Gastrocnemius medialis (tissue), 4 donors: ENCODE measurements around the gene ZBTB18. TPM values are rescaled to one million over a fixed set of nuclear protein-coding genes. Genes with fewer than 3 reads are reported as not detected.

ENCODE experiments used
- ATAC-seq, 2 donors: fragments of 150-250 bp; one replicate each; pipeline ENCODE4 v1.9.1; 2016
- DNase-seq, 2 donors: peaks; one replicate each; pipeline ENCODE4 v3.0.0-alpha.2; 2019
- H3K27ac ChIP-seq, 4 donors: fragments of 200-600 bp; sonication (generic); 1 replicate in 1 of 4; 2 replicates in 3 of 4; pipeline ENCODE4 v1.5.1; 2016 to 2018; ENCODE audit warnings: mild to moderate bottlenecking in 2 of 4, moderate library complexity in 1 of 4
- H3K27me3 ChIP-seq, 3 donors: fragments of 200-600 bp; sonication (generic) in 2 of 3; 1 replicate in 1 of 3; 2 replicates in 2 of 3; pipeline versions ENCODE4 v1.5.1 to v1.6.0; 2016 to 2019; ENCODE audit warnings: mild to moderate bottlenecking in 1 of 3, moderate library complexity in 1 of 3
- H3K36me3 ChIP-seq, 2 donors: fragments of 200-600 bp; sonication (generic) in 1 of 2; one replicate each; pipeline ENCODE4 v1.5.1; 2017 to 2018
- H3K4me1 ChIP-seq, 2 donors: fragments of 200-600 bp; sonication (generic) in 1 of 2; one replicate each; pipeline ENCODE4 v1.5.1; 2016 to 2017; ENCODE audit warnings: mild to moderate bottlenecking in 2 of 2
- H3K4me3 ChIP-seq, 4 donors: fragments of 200-600 bp; sonication (generic) in 3 of 4; 1 replicate in 1 of 4; 2 replicates in 3 of 4; pipeline ENCODE4 v1.5.1; 2016 to 2019; ENCODE audit warnings: mild to moderate bottlenecking in 2 of 4
- H3K9me3 ChIP-seq, 3 donors: fragments of 200-600 bp; sonication (generic) in 2 of 3; 1 replicate in 1 of 3; 2 replicates in 2 of 3; pipeline ENCODE4 v1.5.1; 2016 to 2019
- CTCF ChIP-seq, 5 experiments: fragments of 450-650 bp in 3 of 5; fragments of 200-600 bp in 2 of 5; sonication (generic) in 2 of 5; IDR thresholded peaks in 4 of 5; conservative IDR thresholded peaks in 1 of 5; 1 replicate in 4 of 5; 2 replicates in 1 of 5; pipeline ENCODE4 v1.5.1; 2016 to 2019; ENCODE audit warnings: antibody characterized with exemption in 5 of 5, mild to moderate bottlenecking in 3 of 5, moderate library complexity in 3 of 5
- POLR2A ChIP-seq, 2 donors: fragments of 450-650 bp; IDR thresholded peaks; one replicate each; pipeline ENCODE4 v1.6.1; 2017; ENCODE audit warnings: antibody characterized with exemption in 2 of 2, mild to moderate bottlenecking in 2 of 2, moderate library complexity in 2 of 2
- in situ Hi-C, 4 donors: fragments of 200-750 bp; cut with MboI; loops; one replicate each; pipeline versions ENCODE4 v1.15.0 to v1.8.0; 2017; ENCODE audit warnings: low sequenced_read_pairs in 4 of 4
- intact Hi-C: fragments of 100-400 bp; cut with DNase I; formaldehyde crosslinking; loops from one replicate; pipeline ENCODE4 v1.15.1; 2023; ENCODE audit warnings: low total_unique reads
- total RNA-seq, 4 donors: library from RNA; depleted of rRNA; stranded (reverse); fragments of >200 nt; gene quantifications; one replicate each; pipeline versions ENCODE4 v1.1.0 to v1.2.3, GENCODE V29; 2016

Gene ZBTB18
- total RNA-seq, 4 donors from 2014 or later = 48.2 to 60.7 (median 55.5) TPM

GRCh38 chr1:244100276-244100675 lies 49.2 kb downstream of the ZBTB18 start:
- Histone ChIP-seq H3K9me3 (no peaks in the 10 kb centered on the region), H3K4me1 (no peaks in the 10 kb centered on the region), H3K4me3 (no peak overlapping the region), H3K36me3 (no peaks in the 10 kb centered on the region), H3K27ac (no peak overlapping the region), H3K27me3 (peaks cover 3 to 21% (median 14%) of the 10 kb centered on the region in 3 donors)
- intact Hi-C loops = no loop called here
- in situ Hi-C loops = no loop called here
- no peak for DNase-seq
- ATAC-seq = no peak
- TF ChIP-seq POLR2A (IDR thresholded peaks at IDR 0.05) = no peak
- no peak for TF ChIP-seq CTCF (IDR thresholded peaks at IDR 0.05 in 4 of 5, conservative IDR thresholded peaks at IDR 0.05 in 1 of 5)

GRCh38 chr1:244100704-244101453 lies 49.8 kb downstream of the ZBTB18 start:
- H3K36me3 ChIP-seq = no peaks in the 10 kb centered on the region
- intact Hi-C loops (no loop called here), in situ Hi-C loops (no loop called here)
- H3K9me3 ChIP-seq = no peaks in the 10 kb centered on the region
- ATAC-seq = no peak
- H3K4me1 ChIP-seq = no peaks in the 10 kb centered on the region
- H3K4me3 ChIP-seq = no peak overlapping the region
- H3K27ac ChIP-seq = no peak overlapping the region
- H3K27me3 ChIP-seq = peaks cover 3 to 21% (median 14%) of the 10 kb centered on the region in 3 donors
- no peak for DNase-seq
- TF ChIP-seq CTCF (IDR thresholded peaks at IDR 0.05 in 4 of 5, conservative IDR thresholded peaks at IDR 0.05 in 1 of 5) = no peak
- TF ChIP-seq POLR2A (IDR thresholded peaks at IDR 0.05) = no peak

- DNase-seq = no peak
- H3K4me3 ChIP-seq = no peak overlapping the region
- H3K27ac ChIP-seq = no peak overlapping the region
- TF ChIP-seq POLR2A (IDR thresholded peaks at IDR 0.05) = no peak
- no peak for TF ChIP-seq CTCF (IDR thresholded peaks at IDR 0.05 in 4 of 5, conservative IDR thresholded peaks at IDR 0.05 in 1 of 5)
- H3K4me1 ChIP-seq = no peaks in the 10 kb centered on the region
- H3K36me3 ChIP-seq = no peaks in the 10 kb centered on the region
- in situ Hi-C loops (no loop called here), intact Hi-C loops (no loop called here)
- no peaks in the 10 kb centered on the region for H3K9me3 ChIP-seq
- ATAC-seq = no peak
- H3K27me3 ChIP-seq = peaks cover 3 to 21% (median 14%) of the 10 kb centered on the region in 3 donors
Measured at GRCh38 chr1:244102046-244102445, 51.0 kb downstream of the ZBTB18 start.

- H3K36me3 ChIP-seq = no peaks in the 10 kb centered on the region
- intact Hi-C loops (no loop called here), in situ Hi-C loops (no loop called here)
- no peak overlapping the region for H3K4me3 ChIP-seq
- H3K27me3 ChIP-seq = peaks cover 3 to 21% (median 14%) of the 10 kb centered on the region in 3 donors
- DNase-seq (no peak), ATAC-seq (no peak)
- H3K4me1 ChIP-seq = no peaks in the 10 kb centered on the region
- H3K27ac ChIP-seq = no peak overlapping the region
- TF ChIP-seq CTCF (IDR thresholded peaks at IDR 0.05 in 4 of 5, conservative IDR thresholded peaks at IDR 0.05 in 1 of 5) = no peak
- TF ChIP-seq POLR2A (IDR thresholded peaks at IDR 0.05) = no peak
- no peaks in the 10 kb centered on the region for H3K9me3 ChIP-seq
Measured at GRCh38 chr1:244102468-244102867, 51.4 kb downstream of the ZBTB18 start.
